HG03469 (cell line): ENCODE data around the gene POLRMT.
"Not testable (repeated sequence)": the region's sequence is repeated elsewhere in the genome, so short reads cannot be mapped to it uniquely, and the experiment has no call there.

Experiments
- ATAC-seq: cut with Tn5 transposase; IDR thresholded peaks from one replicate; pipeline ENCODE4 v1.9.1; 2021; ENCODE audit warnings: mild to moderate bottlenecking, moderate library complexity, moderate number of reproducible peaks; ENCODE audit not compliant: unreplicated experiment

POLRMT gene

GRCh38 chr19:596263-596655 lies 37.1 kb downstream of the POLRMT start:
- no peak for ATAC-seq

- no peak for ATAC-seq
These were observed 37.7 kb downstream of the POLRMT start for GRCh38 chr19:595326-596262.

- no peak for ATAC-seq
These were observed 39.0 kb downstream of the POLRMT start for GRCh38 chr19:594265-594870.

GRCh38 chr19:593505-593904 lies 39.8 kb downstream of the POLRMT start:
- no peak for ATAC-seq

GRCh38 chr19:593055-593454 lies 40.3 kb downstream of the POLRMT start:
- no peak for ATAC-seq

GRCh38 chr19:592101-592500 lies 41.2 kb downstream of the POLRMT start:
- ATAC-seq: no peak

GRCh38 chr19:591099-591958 lies 42.0 kb downstream of the POLRMT start:
- ATAC-seq: no peak

GRCh38 chr19:590750-591098 lies 42.6 kb downstream of the POLRMT start:
- no peak for ATAC-seq

- no peak for ATAC-seq
These were observed 43.0 kb downstream of the POLRMT start for GRCh38 chr19:590396-590745.

GRCh38 chr19:589693-590395 lies 43.5 kb downstream of the POLRMT start, which contains the start of gene HCN2:
TSS of gene HCN2 (plus strand) at chr19:589881. CDS start at chr19:589946, 65 bp downstream.
- ATAC-seq: no peak

- ATAC-seq: no peak
These were observed 44.3 kb downstream of the POLRMT start for GRCh38 chr19:588741-589692.

- no peak for ATAC-seq
These were observed 45.1 kb downstream of the POLRMT start for GRCh38 chr19:588093-588740.

GRCh38 chr19:585551-586110 lies 47.7 kb downstream of the POLRMT start:
- ATAC-seq: no peak

GRCh38 chr19:585146-585545 lies 48.2 kb downstream of the POLRMT start:
- not testable (repeated sequence) for ATAC-seq

- no peak for ATAC-seq
These were observed 48.9 kb downstream of the POLRMT start for GRCh38 chr19:584240-585001.

GRCh38 chr19:583968-584239 lies 49.4 kb downstream of the POLRMT start:
- no peak for ATAC-seq

GRCh38 chr19:583198-583967 lies 50.0 kb downstream of the POLRMT start:
- no peak for ATAC-seq
